ENCODE results near the gene EZH1.
"Not testable (repeated sequence)": the region's sequence is repeated elsewhere in the genome, so short reads cannot be mapped to it uniquely, and the experiment has no call there.

GRCh38 chr17:42659932-42660274, 84.9 kb downstream of the EZH1 start:
- TF ChIP-seq POLR2A, CTCF, EP300 (IDR thresholded peaks at IDR 0.05): not testable (repeated sequence)
